ENCODE measurements around the gene SPTAN1.

The SPTAN1 gene

DNA sequence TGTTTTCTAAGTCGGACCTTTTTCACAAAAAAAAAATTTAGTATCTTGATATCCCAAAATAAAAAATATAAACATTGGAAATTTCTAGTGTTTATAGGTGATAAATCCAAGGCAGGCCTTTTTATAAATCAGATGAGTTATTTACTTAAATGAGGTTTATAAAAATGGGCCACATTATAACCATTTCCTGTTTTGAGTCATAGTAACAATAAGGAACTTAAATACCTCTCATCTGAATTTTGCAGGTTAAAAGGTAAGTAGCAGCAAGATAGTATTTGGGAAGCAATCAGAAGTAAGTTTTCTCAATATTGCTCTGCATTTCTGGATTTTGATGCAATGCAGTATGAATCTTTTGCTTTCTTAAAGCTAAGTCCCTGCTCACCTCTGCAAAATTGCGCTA, 3.9 kb downstream of the SPTAN1 start:
- Histone ChIP-seq H4K8ac (ENCODE audit: low read length) (no peak overlapping the region), H2AK5ac (ENCODE audit: low read length, severe bottlenecking) (no peak overlapping the region), H2BK15ac (ENCODE audit: low read depth, poor library complexity, severe bottlenecking) (no peak overlapping the region), H2BK12ac (ENCODE audit: low read length in 2 of 2) (no peak overlapping the region), H3K4me3 (ENCODE audit: insufficient read depth in 1 of 2, low read depth in 1 of 2, low read length in 2 of 2) (no peak overlapping the region), H2AFZ (ENCODE audit: low read depth, low read length) (no peak overlapping the region), H3K9me3 (ENCODE audit: control insufficient read depth, low read length) (no peaks in the 10 kb centered on the region), H3K27me3 (ENCODE audit: control insufficient read depth in 1 of 2, insufficient read depth in 1 of 2, low read length in 2 of 2) (no peaks in the 10 kb centered on the region), H3K4ac (ENCODE audit: low read depth in 1 of 2, low read length in 2 of 2) (no peak overlapping the region), H3K23ac (ENCODE audit: low read length in 2 of 2) (no peak overlapping the region), H3K4me1 (ENCODE audit: control insufficient read depth, insufficient read depth, low read depth, low read length) (peaks cover 11% of the 10 kb centered on the region), H3K18ac (ENCODE audit: low read depth in 1 of 2, low read length in 2 of 2) (no peak overlapping the region), H3K27ac (ENCODE audit: low read length, poor library complexity, severe bottlenecking) (no peak overlapping the region), H4K91ac (ENCODE audit: low read length) (no peak overlapping the region), H3K4me2 (ENCODE audit: low read length, poor library complexity, severe bottlenecking) (no peak overlapping the region), H2BK120ac (ENCODE audit: low read depth, low read length) (no peak overlapping the region), H2BK5ac (ENCODE audit: low read depth, low read length, poor library complexity, severe bottlenecking) (no peak overlapping the region), H3K14ac (ENCODE audit: low read length in 2 of 2) (no peak overlapping the region), H3K79me1 (replicated peaks; ENCODE audit: low read length, poor library complexity, severe bottlenecking) (no peaks in the 10 kb centered on the region), H3K9ac (ENCODE audit: low read length) (peak overlapping the region; percentile 9), H3K36me3 (ENCODE audit: control insufficient read depth in 1 of 2, insufficient read depth in 2 of 2, low read depth in 1 of 2, low read length in 2 of 2) (peaks cover 5 to 6% of the 10 kb centered on the region in 2 experiments)
- 100% methylated on average over 1 of the region's 2 CpGs for WGBS
- DNase-seq: no peak

DNA sequence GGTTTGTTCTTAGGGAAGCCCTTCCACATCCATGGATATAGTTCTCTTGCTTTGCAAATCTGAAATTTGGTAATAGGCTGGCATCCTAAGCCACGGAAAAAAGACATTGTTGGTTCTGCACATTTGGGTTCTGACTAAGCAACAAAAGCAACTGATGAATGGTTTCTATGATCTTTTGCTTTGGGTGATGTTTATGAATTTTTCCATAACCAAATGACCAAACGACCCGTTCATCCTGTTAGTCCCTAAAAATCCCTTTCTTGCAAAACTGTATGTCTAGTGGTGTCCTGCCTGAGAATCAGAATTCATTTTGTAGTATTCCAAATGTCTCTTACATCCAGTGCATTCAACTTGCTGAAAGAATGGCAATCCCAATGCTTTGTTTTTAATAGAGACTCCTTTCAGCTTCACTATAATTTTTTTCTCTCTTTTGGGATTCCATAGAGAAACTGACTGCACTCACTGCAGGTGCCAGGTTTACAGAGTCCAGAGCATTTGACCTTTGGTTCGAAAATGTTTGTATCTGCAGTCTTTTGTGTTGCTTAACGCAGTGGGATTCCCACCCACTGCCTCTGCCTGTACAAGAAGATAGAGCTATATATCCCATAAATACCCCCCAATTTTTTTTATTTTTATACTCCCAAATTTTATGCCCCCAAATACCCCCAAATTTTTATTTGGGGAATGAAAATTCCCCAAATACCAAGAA, 4.7 kb downstream of the SPTAN1 start:
- no peak overlapping the region for H2AFZ ChIP-seq (ENCODE audit: low read depth, low read length)
- no peak overlapping the region for H3K27ac ChIP-seq (ENCODE audit: low read length, poor library complexity, severe bottlenecking)
- no peak overlapping the region for H3K18ac ChIP-seq (ENCODE audit: low read depth in 1 of 2, low read length in 2 of 2)
- H3K4me3 ChIP-seq (ENCODE audit: insufficient read depth in 1 of 2, low read depth in 1 of 2, low read length in 2 of 2): no peak overlapping the region
- no peak overlapping the region for H3K9ac ChIP-seq (ENCODE audit: low read length)
- WGBS: 97% methylated on average over 4 of the region's 5 CpGs
- peaks cover 10% of the 10 kb centered on the region for H3K4me1 ChIP-seq (ENCODE audit: control insufficient read depth, insufficient read depth, low read depth, low read length)
- H3K4ac ChIP-seq (ENCODE audit: low read depth in 1 of 2, low read length in 2 of 2): no peak overlapping the region
- H2BK12ac ChIP-seq (ENCODE audit: low read length in 2 of 2): no peak overlapping the region
- H3K27me3 ChIP-seq (ENCODE audit: control insufficient read depth in 1 of 2, insufficient read depth in 1 of 2, low read length in 2 of 2): no peaks in the 10 kb centered on the region
- no peak overlapping the region for H3K14ac ChIP-seq (ENCODE audit: low read length in 2 of 2)
- peaks cover 6% of the 10 kb centered on the region in 2 experiments for H3K36me3 ChIP-seq (ENCODE audit: control insufficient read depth in 1 of 2, insufficient read depth in 2 of 2, low read depth in 1 of 2, low read length in 2 of 2)
- H3K79me1 ChIP-seq (replicated peaks; ENCODE audit: low read length, poor library complexity, severe bottlenecking): no peaks in the 10 kb centered on the region
- H4K8ac ChIP-seq (ENCODE audit: low read length): no peak overlapping the region
- H4K91ac ChIP-seq (ENCODE audit: low read length): no peak overlapping the region
- no peak overlapping the region for H3K4me2 ChIP-seq (ENCODE audit: low read length, poor library complexity, severe bottlenecking)
- H3K23ac ChIP-seq (ENCODE audit: low read length in 2 of 2): no peak overlapping the region
- no peak overlapping the region for H2BK15ac ChIP-seq (ENCODE audit: low read depth, poor library complexity, severe bottlenecking)
- peak; percentile 14 for DNase-seq
- H2BK120ac ChIP-seq (ENCODE audit: low read depth, low read length): no peak overlapping the region
- H2BK5ac ChIP-seq (ENCODE audit: low read depth, low read length, poor library complexity, severe bottlenecking): no peak overlapping the region
- H3K9me3 ChIP-seq (ENCODE audit: control insufficient read depth, low read length): no peaks in the 10 kb centered on the region
- no peak overlapping the region for H2AK5ac ChIP-seq (ENCODE audit: low read length, severe bottlenecking)

DNA sequence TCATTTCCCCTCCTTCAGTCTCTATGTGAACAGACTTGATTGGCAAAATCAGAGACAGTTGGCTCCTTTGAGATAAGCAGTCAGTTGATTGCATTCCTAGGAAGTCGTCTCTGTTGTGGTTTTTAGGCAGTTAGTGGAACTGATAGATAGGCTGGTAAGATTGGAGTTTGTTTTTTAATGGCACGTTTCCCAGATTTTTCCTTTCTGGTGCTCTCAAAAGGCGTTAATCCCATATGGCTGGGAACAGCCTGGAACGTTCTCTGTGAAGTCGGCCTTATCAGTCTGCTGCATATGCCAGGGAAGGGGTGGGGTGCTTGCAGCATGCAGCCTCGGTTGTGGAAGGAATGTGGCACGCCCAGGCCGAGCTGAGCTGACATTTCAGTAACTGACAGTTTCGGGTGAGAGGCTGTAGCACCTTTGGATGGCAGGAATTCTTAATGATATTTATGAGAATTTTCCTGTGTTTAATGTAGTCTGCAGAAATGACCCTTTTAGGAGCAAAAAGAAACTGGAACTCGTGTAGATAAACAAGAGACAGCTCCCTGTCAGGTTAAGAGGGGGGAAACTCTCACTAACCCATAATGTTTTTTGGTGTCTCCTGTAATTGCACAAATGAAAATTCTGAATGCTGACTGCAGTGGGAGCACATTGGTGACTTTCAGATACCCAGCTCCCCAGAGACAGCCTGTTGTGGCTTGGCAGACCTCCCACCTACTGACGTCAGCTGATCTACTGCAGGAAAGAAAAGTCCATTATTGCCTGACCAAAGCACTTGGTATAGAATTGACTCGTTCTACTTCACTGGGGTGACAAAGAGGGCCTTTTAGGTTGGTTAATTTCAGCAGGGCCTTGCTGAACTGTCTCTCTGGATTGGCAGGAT, 6.3 kb downstream of the SPTAN1 start:
- H2BK5ac ChIP-seq (ENCODE audit: low read depth, low read length, poor library complexity, severe bottlenecking): no peak overlapping the region
- 2% methylated on average over 12 of the region's 12 CpGs for WGBS
- H3K9me3 ChIP-seq (ENCODE audit: control insufficient read depth, low read length): no peaks in the 10 kb centered on the region
- no peaks in the 10 kb centered on the region for H3K79me1 ChIP-seq (replicated peaks; ENCODE audit: low read length, poor library complexity, severe bottlenecking)
- H4K8ac ChIP-seq (ENCODE audit: low read length): no peak overlapping the region
- no peak overlapping the region for H2AK5ac ChIP-seq (ENCODE audit: low read length, severe bottlenecking)
- H3K18ac ChIP-seq (ENCODE audit: low read depth in 1 of 2, low read length in 2 of 2): peak overlapping the region in 1 of 2 experiments; percentile 61
- H3K36me3 ChIP-seq (ENCODE audit: control insufficient read depth in 1 of 2, insufficient read depth in 2 of 2, low read depth in 1 of 2, low read length in 2 of 2): peaks cover 13 to 19% of the 10 kb centered on the region in 2 experiments
- H3K23ac ChIP-seq (ENCODE audit: low read length in 2 of 2): no peak overlapping the region
- peak overlapping the region; percentile 52 for H3K27ac ChIP-seq (ENCODE audit: low read length, poor library complexity, severe bottlenecking)
- H3K4me3 ChIP-seq (ENCODE audit: insufficient read depth in 1 of 2, low read depth in 1 of 2, low read length in 2 of 2): peak overlapping the region in 1 of 2 experiments; percentile 65
- no peak overlapping the region for H2BK120ac ChIP-seq (ENCODE audit: low read depth, low read length)
- H3K9ac ChIP-seq (ENCODE audit: low read length): peak overlapping the region; percentile 67
- H3K4me1 ChIP-seq (ENCODE audit: control insufficient read depth, insufficient read depth, low read depth, low read length): peaks cover 10% of the 10 kb centered on the region
- no peak overlapping the region for H2BK12ac ChIP-seq (ENCODE audit: low read length in 2 of 2)
- H3K27me3 ChIP-seq (ENCODE audit: control insufficient read depth in 1 of 2, insufficient read depth in 1 of 2, low read length in 2 of 2): no peaks in the 10 kb centered on the region
- H3K4me2 ChIP-seq (ENCODE audit: low read length, poor library complexity, severe bottlenecking): peak overlapping the region; percentile 76
- no peak overlapping the region for H2AFZ ChIP-seq (ENCODE audit: low read depth, low read length)
- H2BK15ac ChIP-seq (ENCODE audit: low read depth, poor library complexity, severe bottlenecking): no peak overlapping the region
- DNase-seq: peak; percentile 97
- no peak overlapping the region for H3K4ac ChIP-seq (ENCODE audit: low read depth in 1 of 2, low read length in 2 of 2)
- H3K14ac ChIP-seq (ENCODE audit: low read length in 2 of 2): no peak overlapping the region
- no peak overlapping the region for H4K91ac ChIP-seq (ENCODE audit: low read length)

DNA sequence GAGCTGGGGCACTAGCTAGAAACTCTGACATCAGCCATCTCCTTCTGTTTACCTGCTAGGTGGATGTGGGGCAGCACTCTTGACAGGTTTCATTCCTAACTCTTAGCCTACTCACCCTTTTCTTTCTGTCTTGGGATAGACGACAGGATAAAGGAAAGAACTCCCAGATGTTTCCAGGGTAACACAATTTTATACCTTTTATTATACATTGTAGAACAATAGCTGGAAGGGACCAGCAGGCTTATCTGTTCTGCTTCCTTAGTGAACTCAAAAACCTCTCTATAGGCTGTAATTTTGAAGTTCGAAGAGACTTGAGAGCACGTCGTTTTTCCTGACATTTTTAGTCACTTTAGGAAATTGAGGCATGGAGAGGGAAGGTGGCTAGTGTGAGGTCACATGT, 13.2 kb downstream of the SPTAN1 start:
- Histone ChIP-seq H4K8ac (ENCODE audit: low read length) (no peak overlapping the region), H3K9ac (ENCODE audit: low read length) (no peak overlapping the region), H2BK120ac (ENCODE audit: low read depth, low read length) (no peak overlapping the region), H3K14ac (ENCODE audit: low read length in 2 of 2) (no peak overlapping the region), H4K91ac (ENCODE audit: low read length) (no peak overlapping the region), H2BK15ac (ENCODE audit: low read depth, poor library complexity, severe bottlenecking) (no peak overlapping the region), H3K9me3 (ENCODE audit: control insufficient read depth, low read length) (no peaks in the 10 kb centered on the region), H3K4me3 (ENCODE audit: insufficient read depth in 1 of 2, low read depth in 1 of 2, low read length in 2 of 2) (no peak overlapping the region), H3K27ac (ENCODE audit: low read length, poor library complexity, severe bottlenecking) (no peak overlapping the region), H3K79me1 (replicated peaks; ENCODE audit: low read length, poor library complexity, severe bottlenecking) (peaks cover 14% of the 10 kb centered on the region), H2BK5ac (ENCODE audit: low read depth, low read length, poor library complexity, severe bottlenecking) (no peak overlapping the region), H2AK5ac (ENCODE audit: low read length, severe bottlenecking) (no peak overlapping the region), H3K4me2 (ENCODE audit: low read length, poor library complexity, severe bottlenecking) (no peak overlapping the region), H2BK12ac (ENCODE audit: low read length in 2 of 2) (no peak overlapping the region), H3K18ac (ENCODE audit: low read depth in 1 of 2, low read length in 2 of 2) (no peak overlapping the region), H3K4me1 (ENCODE audit: control insufficient read depth, insufficient read depth, low read depth, low read length) (no peaks in the 10 kb centered on the region), H3K27me3 (ENCODE audit: control insufficient read depth in 1 of 2, insufficient read depth in 1 of 2, low read length in 2 of 2) (no peaks in the 10 kb centered on the region), H2AFZ (ENCODE audit: low read depth, low read length) (no peak overlapping the region), H3K23ac (ENCODE audit: low read length in 2 of 2) (no peak overlapping the region), H3K36me3 (ENCODE audit: control insufficient read depth in 1 of 2, insufficient read depth in 2 of 2, low read depth in 1 of 2, low read length in 2 of 2) (peaks cover 39 to 68% of the 10 kb centered on the region in 2 experiments), H3K4ac (ENCODE audit: low read depth in 1 of 2, low read length in 2 of 2) (no peak overlapping the region)
- no peak for DNase-seq
- 97% methylated on average over 4 of the region's 4 CpGs for WGBS

All from mesenchymal stem cell (in vitro differentiated cells and primary cell).